Thoracic aorta (tissue), 2 donors: Measurements from ENCODE around the gene DBX1. TPM values are rescaled to one million over a fixed set of nuclear protein-coding genes. Genes with fewer than 3 reads are reported as not detected.
"Not testable (repeated sequence)": the region's sequence is repeated elsewhere in the genome, so short reads cannot be mapped to it uniquely, and the experiment has no call there.

ENCODE experiments used
- ATAC-seq: fragments of 150-250 bp; one replicate; pipeline ENCODE4 v1.8.0; 2017; ENCODE audit warnings: low read depth; ENCODE audit not compliant: insufficient number of reproducible peaks, low FRiP score
- DNase-seq: peaks from one replicate; pipeline ENCODE4 v3.0.0-alpha.2; 2020; ENCODE audit warnings: low spot score
- H3K27ac ChIP-seq, 2 donors: fragments of 200-600 bp; sonication (generic); 1 replicate in 1 of 2; 2 replicates in 1 of 2; pipeline ENCODE4 v1.5.1; 2016; ENCODE audit warnings: mild to moderate bottlenecking in 2 of 2, moderate library complexity in 2 of 2
- H3K27me3 ChIP-seq: fragments of 200-600 bp; sonication (generic); replicated peaks from 2 replicates; pipeline ENCODE4 v1.6.0; 2016; ENCODE audit warnings: mild to moderate bottlenecking; ENCODE audit not compliant: insufficient read depth
- H3K36me3 ChIP-seq: fragments of 200-600 bp; sonication (generic); one replicate; pipeline ENCODE4 v1.5.1; 2016
- H3K4me1 ChIP-seq, 2 donors: fragments of 200-600 bp; sonication (generic); 1 replicate in 1 of 2; 2 replicates in 1 of 2; pipeline versions ENCODE4 v1.5.1 to v1.6.0; 2016; ENCODE audit warnings: low read depth in 2 of 2, mild to moderate bottlenecking in 1 of 2; ENCODE audit not compliant: control insufficient read depth in 1 of 2
- H3K4me3 ChIP-seq: fragments of 200-600 bp; sonication (generic); 2 replicates; pipeline ENCODE4 v1.5.1; 2016; ENCODE audit warnings: mild to moderate bottlenecking
- H3K9me3 ChIP-seq: fragments of 200-600 bp; sonication (generic); 2 replicates; pipeline ENCODE4 v1.5.1; 2016
- total RNA-seq, 2 donors: library from RNA; depleted of rRNA; stranded (reverse); fragments of >200 nt; gene quantifications; one replicate each; pipeline versions ENCODE4 v1.1.0 to v1.2.3, GENCODE V29; 2016
- TF ChIP-seq, protein P1 (sequence below): fragments of 200-600 bp; sonication (generic); IDR thresholded peaks from one replicate; pipeline ENCODE4 v1.5.1; 2019; ENCODE audit warnings: antibody characterized with exemption

DBX1 gene
- total RNA-seq, 2 donors from 2014 or later = not detected

DNA sequence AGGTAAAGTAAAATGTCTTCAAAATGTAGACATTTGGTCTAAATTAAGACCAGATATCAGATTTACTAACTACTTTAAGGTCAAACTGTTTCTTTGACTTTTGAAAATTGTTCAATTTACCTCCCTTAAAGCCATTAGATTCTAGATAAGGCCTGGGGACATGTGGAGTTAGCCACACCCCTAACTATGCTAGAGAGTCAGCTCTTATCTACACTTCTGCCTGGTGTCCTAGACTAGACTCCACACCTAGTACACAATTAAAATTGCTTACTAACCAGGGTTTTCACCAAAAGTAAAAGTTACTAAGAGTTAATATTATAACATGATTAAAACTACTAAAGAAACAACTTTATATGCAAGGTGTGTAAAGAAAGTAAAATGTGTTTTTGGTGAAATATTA is 43.6 kb upstream of the DBX1 start:
- H3K27me3 ChIP-seq = peaks cover 13% of the 10 kb centered on the region
- ATAC-seq (no peak), DNase-seq (no peak)
- no peak overlapping the region for H3K4me3 ChIP-seq
- H3K9me3 ChIP-seq = no peaks in the 10 kb centered on the region
- H3K4me1 ChIP-seq = no peaks in the 10 kb centered on the region
- TF ChIP-seq, protein P1, sequence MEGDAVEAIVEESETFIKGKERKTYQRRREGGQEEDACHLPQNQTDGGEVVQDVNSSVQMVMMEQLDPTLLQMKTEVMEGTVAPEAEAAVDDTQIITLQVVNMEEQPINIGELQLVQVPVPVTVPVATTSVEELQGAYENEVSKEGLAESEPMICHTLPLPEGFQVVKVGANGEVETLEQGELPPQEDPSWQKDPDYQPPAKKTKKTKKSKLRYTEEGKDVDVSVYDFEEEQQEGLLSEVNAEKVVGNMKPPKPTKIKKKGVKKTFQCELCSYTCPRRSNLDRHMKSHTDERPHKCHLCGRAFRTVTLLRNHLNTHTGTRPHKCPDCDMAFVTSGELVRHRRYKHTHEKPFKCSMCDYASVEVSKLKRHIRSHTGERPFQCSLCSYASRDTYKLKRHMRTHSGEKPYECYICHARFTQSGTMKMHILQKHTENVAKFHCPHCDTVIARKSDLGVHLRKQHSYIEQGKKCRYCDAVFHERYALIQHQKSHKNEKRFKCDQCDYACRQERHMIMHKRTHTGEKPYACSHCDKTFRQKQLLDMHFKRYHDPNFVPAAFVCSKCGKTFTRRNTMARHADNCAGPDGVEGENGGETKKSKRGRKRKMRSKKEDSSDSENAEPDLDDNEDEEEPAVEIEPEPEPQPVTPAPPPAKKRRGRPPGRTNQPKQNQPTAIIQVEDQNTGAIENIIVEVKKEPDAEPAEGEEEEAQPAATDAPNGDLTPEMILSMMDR = no peak
- H3K27ac ChIP-seq = no peak overlapping the region
- H3K36me3 ChIP-seq = no peaks in the 10 kb centered on the region

DNA sequence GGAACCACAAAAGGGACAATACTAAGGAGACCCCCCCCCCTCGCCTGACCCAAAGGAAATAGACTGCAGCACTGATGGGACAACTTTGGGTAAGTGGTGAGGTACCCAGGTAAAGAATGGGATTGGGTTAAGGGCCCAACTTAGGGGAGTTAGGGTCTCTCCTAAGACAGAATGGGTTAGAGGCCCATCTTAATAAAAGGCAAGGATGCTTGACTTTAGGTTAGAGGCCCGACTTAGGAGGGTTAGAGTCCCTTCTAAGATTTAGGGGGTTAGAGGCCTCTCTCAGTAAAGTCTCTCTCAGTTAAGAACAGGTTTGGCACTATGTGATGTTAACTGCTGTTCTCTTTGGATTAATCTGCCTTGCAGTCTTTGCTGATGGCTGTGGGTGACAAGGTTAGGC is 41.0 kb upstream of the DBX1 start:
- no peaks in the 10 kb centered on the region for H3K27me3 ChIP-seq
- H3K4me3 ChIP-seq = no peak overlapping the region
- no peak overlapping the region for H3K27ac ChIP-seq
- TF ChIP-seq, protein P1 = no peak
- DNase-seq = no peak
- H3K36me3 ChIP-seq = no peaks in the 10 kb centered on the region
- no peak for ATAC-seq
- no peaks in the 10 kb centered on the region for H3K9me3 ChIP-seq
- H3K4me1 ChIP-seq = no peaks in the 10 kb centered on the region

DNA sequence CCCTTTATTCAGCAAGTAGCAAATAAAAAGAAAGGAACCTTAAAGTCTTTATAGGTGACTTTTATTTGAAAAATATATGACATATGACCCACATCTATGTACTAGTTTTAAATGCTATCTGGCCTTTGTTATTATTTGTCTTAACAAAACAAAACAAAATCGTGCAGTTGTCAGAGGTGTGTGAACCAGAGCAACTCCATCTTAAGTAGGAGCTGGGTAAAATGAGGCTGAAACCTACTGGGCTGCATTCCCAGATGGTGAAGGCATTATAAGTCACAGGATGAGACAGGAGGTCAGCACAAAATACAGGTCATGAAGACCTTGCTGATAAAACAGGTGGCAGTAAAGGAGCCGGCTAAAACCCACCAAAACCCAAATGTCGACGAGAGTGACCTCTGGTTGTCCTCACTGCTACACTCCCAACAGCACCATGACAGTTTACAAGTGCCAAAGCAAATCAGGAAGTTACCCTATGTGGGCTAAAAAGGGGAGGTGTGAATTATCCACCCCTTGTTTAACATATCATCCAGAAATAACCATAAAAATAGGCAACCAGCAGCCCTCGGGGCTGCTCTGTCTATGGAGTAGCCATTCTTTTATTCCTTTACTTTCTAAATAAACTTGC is 40.2 kb upstream of the DBX1 start:
- not testable (repeated sequence) for H3K27ac ChIP-seq, H3K27me3 ChIP-seq, DNase-seq, H3K36me3 ChIP-seq, H3K4me3 ChIP-seq, ATAC-seq, H3K9me3 ChIP-seq, H3K4me1 ChIP-seq

DNA sequence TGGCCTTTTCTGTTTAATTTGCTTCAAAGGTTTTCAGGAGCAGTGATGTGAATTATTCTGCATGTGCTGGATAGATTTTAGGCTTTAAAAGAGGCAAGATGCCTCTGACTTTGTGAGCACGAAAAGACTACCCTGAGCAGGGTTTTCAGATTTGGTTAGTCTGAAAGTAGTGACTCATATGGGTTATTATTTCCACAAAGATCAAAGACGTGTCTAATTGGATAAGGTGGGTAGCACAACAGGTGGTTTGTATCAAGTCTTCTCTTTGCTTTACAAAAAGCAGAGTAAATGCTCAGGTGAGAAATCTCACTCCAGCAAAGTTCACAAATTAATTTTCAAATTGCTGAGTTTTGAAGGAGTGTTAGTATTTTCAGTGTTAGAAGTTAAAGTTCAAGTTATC is 37.6 kb upstream of the DBX1 start:
- DNase-seq (no peak), ATAC-seq (no peak)
- Histone ChIP-seq H3K4me3 (no peak overlapping the region), H3K36me3 (no peaks in the 10 kb centered on the region), H3K27ac (no peak overlapping the region), H3K9me3 (no peaks in the 10 kb centered on the region), H3K4me1 (no peaks in the 10 kb centered on the region), H3K27me3 (no peaks in the 10 kb centered on the region)
- TF ChIP-seq, protein P1 = no peak

DNA sequence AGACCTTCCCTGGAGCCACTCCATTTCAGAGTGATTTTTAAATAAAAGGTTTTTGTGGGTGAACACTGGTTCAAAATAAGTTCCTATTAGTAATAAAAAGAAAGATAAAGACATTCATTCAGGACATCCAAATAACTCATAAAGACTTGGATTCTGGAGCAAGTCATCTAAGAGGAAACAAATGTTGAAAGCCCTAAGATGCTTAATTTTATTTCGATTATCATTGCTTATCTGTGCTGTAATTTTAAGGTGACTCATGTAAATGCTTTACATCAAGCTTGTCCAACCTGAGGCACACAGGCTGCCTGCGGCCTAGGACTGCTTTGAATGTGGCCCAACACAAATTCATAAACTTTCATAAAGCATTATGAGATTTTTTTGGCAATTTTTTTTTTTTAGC is 34.2 kb upstream of the DBX1 start:
- ATAC-seq = no peak
- Histone ChIP-seq H3K27me3 (no peaks in the 10 kb centered on the region), H3K4me3 (no peak overlapping the region), H3K27ac (no peak overlapping the region), H3K36me3 (no peaks in the 10 kb centered on the region), H3K9me3 (no peaks in the 10 kb centered on the region), H3K4me1 (no peaks in the 10 kb centered on the region)
- DNase-seq = no peak
- TF ChIP-seq, protein P1 = no peak

DNA sequence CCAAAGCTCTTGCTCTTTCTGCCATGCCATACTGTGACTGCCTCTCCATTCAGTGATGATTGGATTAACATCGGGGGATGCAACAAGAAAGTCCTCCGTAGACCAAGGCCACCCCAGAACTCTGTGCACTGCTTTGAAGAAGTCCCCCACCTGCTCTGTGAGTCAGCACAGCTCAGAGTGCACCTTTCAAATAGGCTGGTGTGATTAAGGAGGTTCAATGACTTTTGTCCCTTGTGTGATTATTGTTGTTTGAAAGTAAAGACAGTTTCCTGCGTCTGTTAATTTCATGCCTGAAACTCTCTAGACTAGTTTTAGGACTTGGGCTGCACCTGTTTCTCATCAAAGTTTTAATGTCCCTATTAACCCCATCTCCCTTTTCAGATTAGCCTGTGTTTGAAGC is 33.0 kb upstream of the DBX1 start:
- no peaks in the 10 kb centered on the region for H3K36me3 ChIP-seq
- H3K4me1 ChIP-seq = no peaks in the 10 kb centered on the region
- TF ChIP-seq, protein P1 = no peak
- ATAC-seq (no peak), DNase-seq (no peak)
- no peak overlapping the region for H3K4me3 ChIP-seq
- H3K27ac ChIP-seq = no peak overlapping the region
- H3K9me3 ChIP-seq = no peaks in the 10 kb centered on the region
- no peaks in the 10 kb centered on the region for H3K27me3 ChIP-seq
